ENCODE data around the gene PIK3R4.

The PIK3R4 gene

DNA sequence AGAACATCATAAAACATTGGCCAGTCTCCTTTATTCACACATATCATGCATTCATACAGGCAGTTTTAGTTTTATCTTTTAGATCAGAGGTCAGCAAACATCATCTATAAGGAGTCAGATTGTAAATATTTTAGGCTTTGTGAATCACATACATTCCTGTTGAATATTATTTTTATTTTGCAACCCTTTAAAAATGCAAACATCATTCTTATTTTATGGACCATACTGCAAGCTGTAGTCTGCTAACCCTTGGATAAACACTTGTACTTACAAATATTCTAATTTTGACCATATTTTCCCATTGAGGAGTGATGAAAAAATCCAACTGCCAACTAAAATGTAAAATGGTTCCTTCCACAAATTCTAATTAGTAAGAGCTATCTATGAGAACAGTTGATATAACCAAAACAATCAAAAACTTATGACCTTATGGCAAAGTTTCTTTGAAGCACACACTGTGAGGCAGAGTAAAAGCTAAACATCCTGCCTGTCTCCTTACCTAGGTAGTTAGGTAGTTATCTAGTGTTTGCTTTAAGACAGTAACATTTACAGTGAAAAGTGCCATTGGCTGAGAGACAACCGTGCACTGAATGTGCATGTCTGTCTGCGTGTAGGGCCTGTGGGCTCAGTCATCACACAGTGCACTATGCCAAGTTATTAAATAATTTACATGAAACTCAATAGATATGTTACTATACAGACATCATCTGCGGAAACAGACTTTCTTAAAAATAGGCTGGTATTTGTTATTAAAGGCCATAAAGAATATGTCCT is 57.7 kb downstream of the PIK3R4 start:
- DNase-seq (ENCODE audit: low read depth in 2 of 2): no peak

DNA sequence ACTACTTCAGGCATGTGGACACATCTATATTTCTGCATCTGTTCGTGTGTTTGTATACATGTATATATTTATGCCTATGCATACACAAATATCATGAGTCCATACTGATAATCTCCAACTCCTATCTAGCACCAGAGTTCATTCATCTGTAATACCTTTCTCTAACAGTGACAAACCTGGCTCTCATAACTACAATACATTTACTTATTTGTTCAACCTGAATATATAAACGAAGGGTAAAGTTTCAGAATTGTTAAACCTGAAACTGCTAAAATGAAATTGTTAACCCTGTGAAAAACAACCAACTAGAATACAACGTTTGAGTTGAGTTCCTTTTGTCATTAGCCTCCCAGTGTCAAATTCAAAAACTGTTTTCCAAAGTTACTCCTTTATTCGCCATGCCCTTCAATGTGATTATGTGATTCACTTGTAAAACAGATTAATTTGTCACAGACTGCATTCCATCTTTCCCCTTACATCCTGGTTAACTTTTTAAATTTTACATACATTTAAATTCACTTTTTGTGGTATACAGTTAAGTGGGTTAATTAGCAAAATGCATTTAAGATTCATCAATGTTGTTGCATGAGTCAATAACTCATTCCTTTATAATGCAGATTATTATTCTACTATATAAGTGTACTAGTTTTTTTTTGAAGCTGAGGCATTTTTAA is 58.5 kb downstream of the PIK3R4 start:
- DNase-seq (ENCODE audit: low read depth in 2 of 2): no peak

DNA sequence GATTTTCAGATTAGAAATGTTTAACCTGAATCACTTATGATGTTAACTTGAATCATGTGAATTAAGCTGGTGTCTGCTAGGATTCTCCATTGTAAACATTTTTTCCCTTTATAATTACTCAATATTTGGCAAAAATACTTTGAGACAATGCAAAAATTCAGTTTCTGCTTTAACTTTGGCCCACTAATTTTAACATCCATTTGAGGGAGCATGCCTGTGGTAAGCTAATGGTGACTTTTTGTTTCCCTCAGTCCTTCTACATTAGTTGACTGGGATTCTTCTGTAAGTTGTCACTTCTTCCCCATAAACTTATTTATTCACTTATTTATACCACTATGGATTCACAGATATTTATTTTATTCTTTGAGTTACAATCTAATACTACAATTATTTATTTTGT is 59.3 kb downstream of the PIK3R4 start:
- no peak for DNase-seq (ENCODE audit: low read depth in 2 of 2)

DNA sequence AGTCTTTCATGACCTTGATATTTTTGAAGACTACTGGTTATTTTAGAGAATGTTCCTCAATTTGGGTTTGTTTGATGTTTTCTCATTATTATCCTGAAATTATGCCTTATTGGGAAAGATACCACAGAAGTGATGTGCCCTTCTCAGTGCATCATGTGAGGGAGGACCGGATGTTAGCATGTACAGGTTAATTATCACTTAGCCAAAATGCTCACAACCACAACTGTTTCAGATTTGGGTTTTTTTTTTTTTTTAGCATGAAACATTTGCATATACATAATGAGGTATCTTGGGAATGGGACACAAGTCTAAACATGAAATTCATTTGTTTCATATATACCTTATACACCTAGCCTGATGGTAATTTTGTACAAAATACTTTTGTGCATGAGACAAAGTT is 59.8 kb downstream of the PIK3R4 start:
- DNase-seq (ENCODE audit: low read depth in 2 of 2): no peak

DNA sequence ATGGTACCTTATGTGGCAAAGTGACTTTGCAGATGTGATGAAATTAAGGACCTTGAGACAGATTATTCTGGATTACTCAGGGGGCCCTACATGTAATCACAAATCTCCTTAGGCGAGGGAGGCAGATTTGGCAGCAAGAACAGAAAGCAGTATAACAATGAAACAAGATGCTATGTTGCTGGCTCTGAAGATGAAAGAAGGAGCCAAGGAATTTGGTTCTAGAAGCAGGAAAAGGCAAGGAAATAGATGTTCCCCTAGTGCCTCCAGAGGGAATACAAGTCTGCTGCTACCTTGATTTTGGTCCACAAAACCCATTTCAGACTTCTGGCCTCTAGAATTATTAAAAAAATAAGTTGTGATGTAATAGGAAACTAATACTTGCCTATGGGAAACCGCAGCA is 64.5 kb downstream of the PIK3R4 start:
- DNase-seq (ENCODE audit: low read depth in 2 of 2): no peak

DNA sequence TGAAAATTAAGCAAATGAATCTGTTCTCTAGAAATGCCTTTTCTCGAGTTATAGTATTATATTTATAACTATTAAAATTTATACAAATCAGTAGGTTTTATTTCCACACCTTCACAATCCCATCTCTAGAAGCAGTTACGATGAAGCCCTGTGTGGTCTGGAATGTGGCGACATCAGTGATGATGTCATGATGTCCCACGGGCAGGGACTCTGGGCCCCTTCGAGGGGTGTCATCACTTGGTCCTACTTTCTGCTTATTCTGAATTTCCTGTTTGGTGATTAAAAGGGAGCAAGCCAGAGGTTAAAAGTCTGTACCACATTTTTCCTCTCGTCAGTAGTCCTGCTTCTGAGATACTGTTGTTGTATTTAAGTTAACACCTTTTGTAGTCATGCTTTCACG is 67.4 kb downstream of the PIK3R4 start:
- DNase-seq (ENCODE audit: low read depth in 2 of 2): no peak

DNA sequence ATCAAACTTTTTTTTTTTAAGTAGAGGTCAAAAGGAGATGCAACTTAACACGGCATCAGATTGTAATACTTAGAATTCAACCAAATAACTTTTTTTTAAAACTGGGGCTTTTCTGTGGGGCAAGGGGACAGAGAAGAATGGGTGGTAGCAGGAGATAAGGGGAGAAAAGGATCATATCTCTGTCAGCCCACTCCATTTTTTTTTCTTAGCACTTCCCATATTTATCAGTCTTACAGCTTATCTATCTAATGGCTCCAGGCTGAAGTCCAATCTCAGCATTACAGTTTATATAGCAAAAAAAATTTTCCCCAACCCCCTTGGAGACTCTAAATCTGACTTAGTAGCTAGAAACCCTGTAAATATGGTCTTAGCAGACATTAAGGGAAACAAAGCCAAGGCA is 69.3 kb downstream of the PIK3R4 start:
- DNase-seq (ENCODE audit: low read depth in 2 of 2): no peak

DNA sequence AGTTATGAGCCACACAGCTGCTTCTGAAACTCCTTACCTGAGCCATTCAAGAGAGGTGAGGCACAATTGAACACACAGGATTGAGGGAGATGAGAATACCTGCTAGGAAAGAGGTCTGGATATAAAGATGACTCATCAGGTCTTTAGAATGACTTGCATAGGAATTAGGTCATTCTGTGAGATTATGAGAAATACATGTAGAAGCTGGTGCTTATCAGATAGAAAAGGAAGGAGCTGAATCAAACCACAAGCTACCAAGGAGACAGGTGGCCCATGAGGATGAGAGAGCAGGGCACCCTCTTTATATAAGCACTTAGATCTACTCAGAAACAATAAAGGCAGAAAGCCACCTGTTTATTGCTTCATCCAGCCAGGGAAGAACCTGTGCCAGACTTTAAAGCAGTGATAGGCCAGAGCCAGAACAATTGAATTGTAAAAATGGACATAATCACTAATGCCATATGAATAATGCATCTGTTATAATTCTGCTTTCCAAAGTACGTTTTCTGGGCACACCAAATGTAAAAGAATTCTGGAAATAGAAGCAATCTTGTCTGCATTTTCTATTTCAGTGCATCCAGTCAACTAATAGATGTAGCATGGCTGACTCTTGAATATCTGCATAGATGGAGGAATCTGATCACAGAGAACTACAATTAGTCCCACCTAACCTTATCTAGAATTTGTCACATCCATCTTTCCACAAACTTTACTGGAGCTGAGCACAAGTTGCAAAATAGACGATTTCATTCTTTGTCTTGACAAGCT is 74.9 kb downstream of the PIK3R4 start:
- no peak for DNase-seq (ENCODE audit: low read depth in 2 of 2)

DNA sequence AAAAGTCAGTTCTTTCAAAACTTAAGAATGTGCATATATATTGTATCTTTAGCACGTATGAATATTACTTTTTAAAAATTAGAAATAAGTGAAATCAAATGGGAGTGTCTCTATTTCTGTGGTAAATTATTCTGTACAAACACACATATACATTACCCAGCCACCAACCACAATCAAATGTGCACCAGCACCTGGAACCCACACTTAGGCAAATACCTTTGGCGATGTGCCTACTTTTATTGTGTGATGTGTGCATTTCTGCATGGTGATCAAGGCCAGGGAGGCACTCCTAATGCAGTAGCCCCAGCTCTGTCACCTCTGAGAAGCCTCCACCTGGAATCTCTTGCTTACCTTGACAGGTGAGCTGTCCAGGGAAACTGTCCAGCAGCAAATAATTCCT is 76.9 kb downstream of the PIK3R4 start:
- no peak for DNase-seq (ENCODE audit: low read depth in 2 of 2)

DNA sequence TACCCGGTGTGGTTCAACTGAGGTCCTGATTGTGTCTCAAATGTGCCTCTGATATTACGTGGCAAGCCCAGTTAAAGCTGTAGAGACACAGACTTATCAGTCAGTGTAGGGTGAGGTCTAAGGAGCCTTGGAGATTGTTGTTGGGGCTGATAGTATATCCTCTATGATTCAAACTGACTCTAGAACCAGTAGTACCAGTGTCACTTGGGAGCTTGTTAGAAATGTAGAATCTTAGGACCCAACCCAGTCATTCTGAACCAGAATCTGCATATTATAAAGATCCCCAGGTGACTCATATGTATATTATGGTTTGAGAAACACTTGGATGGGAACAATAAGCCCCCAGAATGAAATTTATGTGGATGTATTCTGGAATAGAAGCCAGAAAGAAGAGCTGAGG is 83.5 kb downstream of the PIK3R4 start:
- DNase-seq (ENCODE audit: low read depth in 2 of 2): no peak

DNA sequence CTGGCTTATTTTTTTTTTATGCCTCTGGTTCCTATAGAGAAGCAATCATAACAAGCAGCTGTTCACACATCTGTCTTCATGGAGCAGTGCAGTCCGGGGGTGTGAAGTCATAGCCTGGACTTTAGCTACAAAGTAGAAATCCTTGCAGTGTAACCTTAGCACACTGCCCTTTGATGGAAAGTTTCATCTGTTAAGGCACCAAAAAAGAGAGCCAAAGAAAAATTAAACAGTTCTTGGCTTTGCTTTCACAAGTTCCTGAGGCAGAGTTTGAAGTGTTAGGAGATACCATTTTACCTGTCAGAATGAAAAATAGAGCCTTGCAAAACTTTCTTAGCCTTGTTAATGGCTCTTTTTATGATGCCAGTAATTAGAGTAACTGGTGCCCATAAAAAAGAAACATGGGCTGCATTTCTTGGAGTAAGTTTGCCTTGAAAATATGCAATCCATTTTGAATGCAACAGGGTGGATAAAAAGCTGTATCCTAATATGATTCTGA is 84.1 kb downstream of the PIK3R4 start:
- DNase-seq (ENCODE audit: low read depth in 2 of 2): no peak

DNA sequence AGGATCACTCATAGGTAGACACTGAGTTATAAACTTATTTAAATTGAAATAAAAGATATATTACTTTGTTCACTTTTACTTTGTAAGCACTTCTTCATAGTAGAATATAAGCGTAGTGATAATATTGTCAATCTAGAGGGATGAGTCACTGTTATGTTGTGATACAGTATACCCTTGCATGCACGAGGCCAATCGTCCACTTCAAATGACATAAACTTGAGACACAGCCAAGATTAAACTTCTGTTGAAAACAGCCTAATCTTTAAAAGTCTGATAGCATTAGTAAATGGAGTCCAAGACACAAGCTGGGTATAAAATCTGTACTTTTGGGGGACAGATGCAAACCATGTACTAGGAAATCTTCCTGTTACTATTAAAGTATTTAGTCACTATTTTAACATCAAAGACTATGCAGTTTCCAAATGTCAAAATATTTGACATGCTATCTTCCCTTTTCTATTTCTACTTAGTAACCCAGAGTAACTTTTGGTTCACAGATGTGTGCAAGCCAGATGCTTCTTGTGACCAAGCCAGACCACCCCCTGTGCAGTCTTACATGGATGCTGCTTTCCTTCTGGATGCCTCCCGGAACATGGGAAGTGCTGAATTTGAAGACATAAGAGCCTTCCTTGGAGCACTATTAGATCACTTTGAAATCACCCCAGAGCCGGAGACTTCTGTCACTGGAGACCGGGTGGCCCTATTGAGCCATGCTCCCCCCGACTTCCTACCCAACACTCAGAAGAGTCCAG is 85.3 kb downstream of the PIK3R4 start:
- DNase-seq (ENCODE audit: low read depth in 2 of 2): no peak

DNA sequence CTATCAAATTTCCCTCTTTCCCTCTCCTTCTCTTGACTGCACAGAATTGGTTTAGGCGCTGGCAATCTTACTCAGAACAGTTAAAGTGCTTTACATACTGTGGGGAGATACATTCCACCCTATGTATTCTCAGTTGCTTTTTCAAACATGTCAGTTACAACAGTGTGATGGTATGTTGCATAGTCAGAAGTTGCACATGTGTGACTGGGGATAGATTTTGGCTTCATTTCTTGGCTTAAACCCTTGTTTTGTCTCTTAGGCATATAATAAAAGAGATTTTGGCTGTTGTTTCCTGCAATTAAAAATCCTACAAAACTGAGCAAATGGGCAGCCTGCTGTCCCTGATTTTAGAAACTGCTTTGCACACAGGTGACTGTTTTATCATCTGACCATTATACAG is 86.7 kb downstream of the PIK3R4 start:
- DNase-seq (ENCODE audit: low read depth in 2 of 2): no peak

DNA sequence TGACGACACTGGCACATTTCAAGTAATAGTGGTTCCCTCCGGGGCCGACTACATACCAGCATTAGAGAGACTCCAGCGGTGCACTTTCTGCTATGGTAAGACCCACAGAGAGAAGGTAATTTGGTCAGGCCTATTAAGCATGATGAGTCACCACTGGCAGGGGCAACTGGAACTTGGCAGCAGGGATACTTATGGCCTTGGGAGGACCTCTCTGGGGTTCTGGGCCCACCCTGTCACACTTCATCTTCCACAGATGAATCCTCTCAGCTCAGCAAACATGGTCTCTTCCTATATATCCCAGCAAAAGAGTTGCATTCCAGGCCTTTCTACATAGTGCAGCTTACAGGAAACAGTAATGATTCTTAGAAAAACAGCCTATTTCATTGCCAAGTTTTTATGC is 88.0 kb downstream of the PIK3R4 start:
- DNase-seq (ENCODE audit: low read depth in 2 of 2): no peak

DNA sequence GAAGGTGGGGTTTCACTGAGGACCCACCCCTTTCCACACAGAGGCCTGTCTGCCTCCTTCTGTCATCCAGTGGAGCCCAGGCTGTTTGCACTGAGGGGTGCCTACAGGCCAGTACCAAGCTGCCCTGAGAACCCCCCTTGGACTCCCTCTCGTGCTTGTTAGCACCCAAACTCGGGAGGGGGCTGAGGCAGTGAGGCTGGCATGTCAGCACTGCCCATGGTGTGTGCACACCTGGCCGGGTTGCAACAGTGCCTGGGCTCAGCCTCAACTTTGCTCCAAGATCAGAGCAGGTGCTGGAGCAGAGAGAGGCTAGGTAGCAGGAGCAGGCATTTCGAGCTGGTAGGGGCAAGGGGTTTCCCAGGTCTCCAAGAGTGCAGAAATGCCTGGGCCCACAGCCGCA is 90.0 kb downstream of the PIK3R4 start:
- no peak for DNase-seq (ENCODE audit: low read depth in 2 of 2)

DNA sequence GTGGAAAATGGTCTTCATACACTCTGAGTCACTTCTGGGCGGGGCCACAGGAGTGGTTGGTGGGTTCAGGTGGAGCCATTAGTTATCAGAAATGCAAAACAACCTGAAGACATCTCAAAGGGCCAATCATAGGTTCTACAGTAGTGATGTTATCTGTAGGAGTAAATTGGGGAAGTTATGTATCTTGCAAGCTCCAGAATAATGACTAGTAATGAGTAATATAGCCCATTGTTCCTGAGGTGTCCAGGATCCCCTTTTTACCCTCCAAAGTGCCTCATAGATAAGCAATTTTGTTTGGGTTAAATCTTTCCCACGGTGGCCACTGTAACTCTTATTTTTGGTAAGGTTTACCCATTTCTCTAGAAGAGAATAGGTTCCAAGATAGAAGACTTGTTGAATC is 91.7 kb downstream of the PIK3R4 start:
- DNase-seq (ENCODE audit: low read depth in 2 of 2): no peak

DNA sequence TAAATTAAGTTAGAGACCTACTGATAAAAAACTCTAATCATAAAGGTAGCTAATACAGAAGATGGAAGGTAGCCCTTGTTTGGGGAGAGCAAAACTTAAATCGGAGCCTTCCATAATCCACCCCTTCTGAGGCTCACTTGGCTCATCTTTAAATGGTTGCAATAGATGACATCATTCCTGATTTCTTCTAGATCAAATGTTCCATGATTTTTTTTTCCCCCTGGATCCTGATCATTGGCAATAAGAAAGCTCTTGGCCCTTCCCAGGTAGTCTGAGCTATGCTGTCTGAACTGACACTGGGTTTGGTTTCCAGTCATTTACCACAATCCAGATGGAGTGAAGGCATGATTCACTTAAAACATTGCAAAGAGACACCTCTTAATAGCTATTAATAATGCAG is 92.5 kb downstream of the PIK3R4 start:
- DNase-seq (ENCODE audit: low read depth in 2 of 2): no peak

DNA sequence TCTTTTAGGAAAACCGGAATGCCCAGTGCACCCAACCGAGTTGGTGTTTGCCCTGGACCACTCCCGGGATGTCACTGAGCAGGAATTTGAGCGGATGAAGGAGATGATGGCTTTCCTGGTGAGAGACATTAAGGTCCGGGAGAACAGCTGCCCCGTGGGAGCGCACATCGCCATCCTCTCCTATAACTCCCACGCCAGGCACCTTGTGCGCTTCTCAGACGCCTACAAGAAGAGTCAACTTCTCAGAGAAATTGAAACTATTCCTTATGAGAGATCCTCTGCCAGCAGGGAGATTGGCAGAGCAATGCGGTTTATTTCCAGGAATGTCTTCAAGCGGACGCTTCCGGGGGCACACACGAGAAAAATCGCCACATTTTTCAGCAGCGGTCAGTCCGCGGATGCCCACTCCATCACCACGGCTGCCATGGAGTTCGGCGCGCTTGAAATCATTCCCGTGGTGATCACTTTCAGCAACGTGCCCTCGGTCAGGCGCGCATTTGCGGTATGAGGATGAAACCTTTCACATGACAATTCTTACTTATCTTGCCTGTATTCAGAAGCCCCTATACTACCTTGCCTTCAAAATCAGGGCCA is 97.5 kb downstream of the PIK3R4 start:
- no peak for DNase-seq (ENCODE audit: low read depth in 2 of 2)

DNA sequence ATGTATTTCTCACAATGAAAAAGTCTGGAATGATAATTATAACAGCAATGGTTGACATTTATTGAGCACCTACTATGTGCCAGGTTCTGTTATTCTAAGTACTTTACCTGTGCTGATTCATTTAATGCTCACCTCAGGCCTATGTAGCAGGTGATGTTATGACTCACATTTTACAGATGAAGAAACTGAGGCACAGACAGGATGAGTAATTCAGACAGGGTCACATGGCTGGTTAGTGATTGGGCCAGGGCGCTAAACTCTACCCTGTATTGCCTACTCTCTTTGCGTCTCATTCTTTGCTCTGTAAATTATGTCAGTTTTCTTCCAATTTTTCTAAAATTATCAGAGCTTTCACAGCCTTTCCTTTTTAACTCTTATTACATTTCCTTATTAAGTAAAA is 98.3 kb downstream of the PIK3R4 start:
- DNase-seq (ENCODE audit: low read depth in 2 of 2): no peak

DNA sequence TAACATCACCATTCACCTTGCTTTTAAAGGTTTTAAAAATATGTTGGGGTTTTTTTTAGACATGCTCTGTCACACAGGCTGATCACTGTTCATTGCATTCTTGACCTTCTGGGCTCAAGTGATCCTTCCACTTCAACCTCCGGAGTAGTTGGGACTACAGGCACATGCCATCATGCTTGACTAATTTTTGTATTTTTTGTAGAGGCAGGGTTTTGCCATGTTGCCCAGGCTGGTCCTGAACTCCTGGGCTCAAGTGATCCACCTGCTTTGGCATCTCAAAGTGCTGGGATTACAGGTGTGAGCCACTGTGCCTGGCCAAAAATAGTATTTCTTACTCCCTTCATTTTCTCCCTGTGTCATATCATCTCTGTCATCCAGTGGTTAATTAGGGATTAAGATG is 101.4 kb downstream of the PIK3R4 start:
- no peak for DNase-seq (ENCODE audit: low read depth in 2 of 2)

DNA sequence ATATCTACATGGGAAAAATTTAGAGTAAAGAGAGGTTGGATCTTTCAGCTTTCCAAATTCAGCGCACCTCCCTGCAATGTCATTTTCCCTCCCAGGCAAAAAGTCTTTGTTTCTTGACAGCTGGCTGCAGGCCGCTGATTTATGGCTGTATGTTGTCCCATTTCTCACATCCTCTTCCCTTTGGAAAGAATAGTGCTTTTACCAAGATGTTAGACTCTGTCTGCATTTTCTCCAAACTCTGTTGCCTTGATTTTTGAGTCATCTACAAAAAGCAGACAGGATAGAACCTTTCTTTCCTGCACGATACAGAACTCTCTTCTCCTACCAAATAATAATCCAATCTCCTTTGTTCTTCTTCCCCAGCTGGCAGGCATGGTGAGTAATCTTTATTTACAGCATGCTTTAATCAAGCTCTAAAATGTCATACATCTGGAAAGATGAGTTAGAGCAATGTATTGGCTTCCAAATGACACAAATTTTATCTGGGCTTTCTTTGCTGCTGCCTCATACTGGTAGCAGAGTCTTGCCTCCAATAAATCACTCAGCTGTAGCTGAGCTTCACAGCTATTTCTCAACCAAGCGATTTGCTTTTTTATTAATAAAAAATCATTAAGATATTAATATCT is 101.9 kb downstream of the PIK3R4 start:
- DNase-seq (ENCODE audit: low read depth in 2 of 2): no peak

All from stimulated activated CD8-positive, alpha-beta memory T cell treated with anti-CD3 and anti-CD28 coated beads, Interleukin-15, amount 100 ng/mL, for 4 hours (primary cell).